HG03025 (cell line): Measurements from ENCODE around the gene FOXS1.
"Not testable (repeated sequence)": the region's sequence is repeated elsewhere in the genome, so short reads cannot be mapped to it uniquely, and the experiment has no call there.

Source experiments
- ATAC-seq: cut with Tn5 transposase; IDR thresholded peaks from one replicate; pipeline ENCODE4 v1.9.1; 2021; ENCODE audit warnings: mild to moderate bottlenecking, moderate library complexity; ENCODE audit not compliant: unreplicated experiment, low FRiP score

The FOXS1 gene

DNA sequence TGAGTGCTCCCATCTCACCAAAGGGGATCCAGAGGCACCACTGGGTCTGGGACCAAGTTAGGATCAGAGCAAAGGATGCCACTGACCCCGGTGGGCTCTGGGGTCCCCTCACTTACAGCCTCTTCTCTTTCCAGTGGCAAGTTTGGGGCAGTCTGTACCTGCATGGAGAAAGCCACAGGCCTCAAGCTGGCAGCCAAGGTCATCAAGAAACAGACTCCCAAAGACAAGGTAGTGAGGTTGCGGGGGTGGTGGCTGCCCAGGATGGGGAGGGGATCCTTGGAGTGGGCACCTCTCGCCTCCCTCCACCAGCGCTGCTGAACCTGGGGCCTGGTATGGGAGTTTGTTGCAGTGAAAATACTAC lies 21.3 kb downstream of the FOXS1 start:
- no peak for ATAC-seq

DNA sequence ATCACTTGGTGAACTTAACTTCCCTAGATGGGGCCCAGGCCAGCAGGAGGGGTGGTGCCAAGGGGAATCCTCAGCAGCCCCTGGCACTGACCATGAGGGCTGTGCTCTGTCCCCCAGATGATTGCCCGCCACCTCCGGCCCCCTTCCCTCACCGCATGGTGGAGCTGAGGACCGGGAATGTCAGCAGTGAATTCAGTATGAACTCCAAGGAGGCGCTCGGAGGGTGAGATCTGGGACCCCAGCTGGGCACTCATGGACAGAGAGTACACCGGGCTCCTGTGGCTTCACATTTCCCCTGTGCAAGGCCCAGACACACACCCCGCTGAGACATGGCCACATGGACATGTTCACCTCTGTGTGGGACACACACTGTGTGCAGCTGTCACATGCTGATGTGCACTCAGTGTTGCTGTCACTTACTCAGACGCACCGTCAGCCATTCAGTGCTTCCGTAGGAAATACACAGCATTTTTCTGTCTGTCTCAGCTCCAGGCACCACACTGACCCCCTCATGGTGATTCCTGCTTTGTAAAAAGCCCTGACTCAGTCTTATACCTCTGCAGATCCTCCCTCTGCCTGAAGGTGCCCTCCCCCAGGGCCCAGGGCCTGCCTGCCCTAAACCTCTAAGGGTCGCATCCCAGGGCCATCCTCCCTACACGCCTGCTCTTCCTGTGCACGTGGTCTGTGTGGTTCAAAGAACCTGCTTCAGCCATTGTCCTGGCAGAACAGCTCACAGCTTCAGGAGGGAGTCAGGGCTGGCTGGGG lies 21.9 kb downstream of the FOXS1 start:
- ATAC-seq, result no peak

DNA sequence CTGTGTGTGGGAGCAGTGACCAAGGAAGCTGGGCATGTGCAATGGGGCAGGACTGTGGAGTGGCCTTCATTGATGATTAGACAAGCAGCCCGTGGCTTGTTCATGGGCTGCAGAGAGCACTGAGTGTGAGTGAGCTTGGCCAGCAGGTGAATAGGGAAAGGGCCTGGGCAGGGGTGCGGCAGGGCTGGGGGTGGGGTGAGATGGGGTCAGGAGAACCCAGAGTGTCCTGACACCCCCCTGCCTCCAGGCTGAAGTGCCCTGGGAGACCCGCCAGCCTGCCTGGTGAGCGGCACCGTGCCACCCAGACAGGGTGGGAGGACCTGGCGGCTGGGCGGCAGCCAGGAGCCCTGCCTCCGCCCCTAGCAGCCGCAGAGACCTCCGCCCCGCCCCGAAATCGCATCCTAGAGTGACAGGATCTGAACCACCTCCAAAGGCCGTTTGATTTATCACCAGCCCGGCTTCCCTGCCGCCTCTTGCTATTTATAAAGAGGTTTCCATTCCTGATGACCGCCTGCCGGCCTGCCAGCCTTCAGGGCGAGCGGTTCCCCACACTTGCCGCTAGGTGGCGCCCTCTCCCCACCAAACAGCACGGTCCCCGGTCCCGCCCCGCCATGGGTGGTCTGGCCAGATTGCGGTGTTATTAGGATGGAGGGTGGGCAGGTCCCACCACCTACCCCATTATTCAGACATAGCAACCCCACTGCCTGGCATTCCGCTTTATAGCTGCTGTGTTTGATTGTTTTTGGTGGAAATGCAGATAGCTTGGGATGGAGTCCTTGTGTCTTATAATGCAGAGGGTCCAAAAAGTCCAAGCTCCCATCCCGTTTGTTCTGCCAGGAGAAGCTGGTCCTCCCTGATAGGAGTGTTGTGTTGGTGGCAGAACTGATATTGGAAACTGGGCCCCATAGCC lies 22.7 kb downstream of the FOXS1 start:
- ATAC-seq, result no peak

DNA sequence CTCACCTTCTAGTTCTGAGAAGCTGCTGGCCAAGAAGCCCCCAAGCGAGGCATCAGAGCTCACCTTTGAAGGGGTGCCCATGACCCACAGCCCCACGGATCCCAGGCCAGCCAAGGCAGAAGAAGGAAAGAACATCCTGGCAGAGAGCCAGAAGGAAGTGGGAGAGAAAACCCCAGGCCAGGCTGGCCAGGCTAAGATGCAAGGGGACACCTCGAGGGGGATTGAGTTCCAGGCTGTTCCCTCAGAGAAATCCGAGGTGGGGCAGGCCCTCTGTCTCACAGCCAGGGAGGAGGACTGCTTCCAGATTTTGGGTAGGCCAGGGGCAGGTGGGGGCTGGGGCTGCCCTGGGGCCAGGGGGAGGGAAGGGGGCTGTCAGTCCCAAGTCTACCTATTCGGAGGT lies 24.0 kb downstream of the FOXS1 start:
- no peak for ATAC-seq

DNA sequence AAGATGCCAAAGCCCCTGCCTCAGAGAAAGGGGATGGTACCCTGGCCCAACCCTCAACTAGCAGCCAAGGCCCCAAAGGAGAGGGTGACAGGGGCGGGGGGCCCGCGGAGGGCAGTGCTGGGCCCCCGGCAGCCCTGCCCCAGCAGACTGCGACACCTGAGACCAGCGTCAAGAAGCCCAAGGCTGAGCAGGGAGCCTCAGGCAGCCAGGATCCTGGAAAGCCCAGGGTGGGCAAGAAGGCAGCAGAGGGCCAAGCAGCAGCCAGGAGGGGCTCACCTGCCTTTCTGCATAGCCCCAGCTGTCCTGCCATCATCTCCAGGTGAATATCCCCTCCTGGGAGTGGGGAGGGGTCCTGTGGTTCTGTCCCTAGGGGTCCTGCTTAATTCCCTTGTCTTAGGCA lies 25.2 kb downstream of the FOXS1 start:
- ATAC-seq, result no peak

DNA sequence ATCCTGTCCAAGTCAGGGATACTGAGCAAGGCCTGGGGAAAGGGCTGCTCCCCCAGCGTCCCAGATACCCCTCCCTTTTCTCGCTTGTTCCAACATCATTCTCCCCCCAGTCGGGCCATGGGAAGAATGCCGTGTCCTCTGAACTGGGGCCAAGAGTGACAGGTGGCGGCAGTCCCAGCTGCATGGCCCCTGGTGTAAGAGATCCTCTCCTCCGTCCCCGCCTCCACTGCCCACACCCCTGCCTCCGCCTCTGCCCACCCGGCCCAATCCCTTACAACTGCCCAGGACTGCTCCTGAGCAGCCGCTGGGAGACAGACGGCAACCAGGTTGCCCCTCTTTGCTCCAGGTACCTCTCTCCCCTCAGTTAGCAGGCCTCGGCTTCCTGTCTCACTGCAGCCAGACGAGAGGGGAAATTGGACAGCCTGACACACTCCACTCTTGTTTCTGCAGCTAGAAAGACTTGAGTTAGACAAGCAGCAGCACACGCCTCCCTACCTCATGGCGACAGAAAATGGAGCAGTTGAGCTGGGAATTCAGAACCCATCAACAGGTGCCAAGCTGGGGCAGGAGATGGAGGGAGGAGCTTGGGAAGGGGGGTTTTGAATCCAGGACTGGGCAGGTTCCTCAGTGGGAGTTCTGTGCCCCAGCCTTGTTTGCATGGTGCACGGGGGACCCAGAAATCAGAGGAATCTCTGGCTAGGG lies 26.2 kb downstream of the FOXS1 start, which contains the start of gene MYLK2:
Gene MYLK2 (plus strand): TSS at position 274 of the 702 bp plus-strand sequence. CDS start 225 bp downstream, at position 499.
- ATAC-seq, result no peak

DNA sequence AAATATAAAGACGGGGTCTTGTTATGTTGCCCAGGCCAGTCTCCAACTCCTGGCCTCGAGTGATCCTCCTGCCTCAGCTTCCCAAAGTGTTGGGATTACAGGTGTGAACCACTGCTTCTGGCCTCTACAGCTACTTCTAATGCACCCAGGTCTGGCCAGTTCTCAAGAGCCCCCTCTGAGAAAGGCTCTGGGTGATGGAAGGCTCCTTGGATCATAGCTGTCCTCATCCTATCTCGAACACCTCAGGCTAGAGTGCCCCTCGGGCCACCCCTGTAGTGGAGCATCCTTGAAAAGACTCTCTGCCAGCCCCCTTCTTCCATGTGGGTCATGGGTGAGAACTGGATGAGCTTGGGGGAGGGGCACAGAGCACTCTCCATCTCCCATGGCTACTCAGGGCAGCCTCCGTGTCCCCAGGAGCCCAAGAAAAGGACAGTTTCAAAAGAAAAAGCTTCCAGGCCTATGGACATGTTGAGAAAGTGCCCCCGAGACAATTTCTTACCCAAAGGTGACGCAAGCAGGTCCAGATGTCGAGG lies 27.0 kb downstream of the FOXS1 start:
- no peak for ATAC-seq

DNA sequence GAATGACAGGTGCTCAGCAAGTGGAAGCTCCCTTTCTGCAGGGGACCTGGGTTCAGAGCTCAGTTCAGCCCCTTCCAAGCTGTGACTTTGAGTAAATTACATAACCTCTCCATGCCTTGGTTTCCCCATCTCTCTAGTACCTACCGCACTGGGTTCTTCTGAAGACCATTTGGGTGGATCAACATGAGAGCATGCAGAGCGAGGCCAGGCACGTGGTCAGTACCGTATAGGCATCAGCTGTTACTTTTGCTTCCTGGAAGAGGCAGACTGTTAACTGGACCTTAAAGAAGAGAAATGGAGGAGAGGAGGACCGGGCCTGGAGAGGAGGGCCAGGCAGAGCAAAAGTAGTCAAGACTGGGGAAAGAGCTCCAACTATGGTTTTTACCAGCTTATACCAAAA lies 27.9 kb downstream of the FOXS1 start:
- no peak for ATAC-seq

DNA sequence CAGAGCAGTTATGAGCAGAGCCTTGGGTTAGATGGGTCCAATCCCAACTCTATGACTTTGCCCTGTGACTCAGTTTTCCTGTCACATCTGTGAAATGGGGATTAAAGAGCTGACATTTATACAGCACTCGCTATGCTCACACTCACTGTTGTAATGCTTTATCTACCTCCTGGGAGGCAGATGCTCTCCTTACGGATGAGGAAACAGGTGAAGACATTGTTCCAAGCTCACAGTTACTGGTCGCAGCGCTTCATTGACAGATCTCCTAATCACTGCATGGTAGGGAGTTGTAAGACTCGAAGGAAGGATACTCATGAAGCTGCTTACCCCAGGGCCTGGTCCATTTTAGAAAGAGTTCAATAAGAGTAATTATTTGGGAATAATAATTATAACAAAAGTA lies 29.2 kb downstream of the FOXS1 start:
- ATAC-seq, result no peak

DNA sequence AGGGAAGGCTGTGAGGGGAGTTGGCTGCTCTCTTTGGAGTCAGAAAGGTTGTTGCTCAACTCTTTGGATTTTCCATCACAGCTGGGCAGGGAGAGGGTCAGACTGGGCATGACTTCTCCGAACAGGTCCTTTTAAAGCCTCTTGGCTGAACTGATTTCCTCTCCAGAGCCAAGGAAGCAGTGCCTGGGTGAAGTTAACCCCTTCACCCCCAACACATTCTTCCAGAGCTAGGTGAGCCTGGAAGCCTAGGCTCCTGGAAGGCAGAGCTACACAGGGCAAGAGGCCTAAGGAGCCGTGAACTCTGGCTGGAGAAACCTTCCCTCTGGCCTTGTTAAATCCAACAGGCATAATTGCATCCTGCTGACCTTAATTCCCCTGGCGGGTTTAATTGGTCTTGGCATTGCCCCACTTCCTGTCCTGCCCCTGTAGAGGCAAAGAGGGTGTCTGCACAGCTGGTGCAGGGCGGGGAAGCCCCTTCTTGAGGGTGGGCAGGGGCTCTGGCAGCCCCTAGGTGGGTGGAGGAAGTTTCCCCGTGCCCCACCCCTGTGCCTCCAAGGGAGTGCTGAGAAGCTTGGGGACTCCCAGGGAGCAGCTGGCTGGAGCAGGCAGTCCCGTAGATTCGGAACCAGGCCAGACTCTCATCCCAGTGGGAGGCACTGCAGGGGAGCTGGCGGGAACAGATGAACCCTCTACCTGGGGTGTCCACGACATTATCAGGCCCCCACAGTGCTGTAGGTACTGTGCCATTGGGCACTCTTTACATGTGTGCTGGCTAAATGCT lies 29.8 kb downstream of the FOXS1 start:
- ATAC-seq, result no peak

DNA sequence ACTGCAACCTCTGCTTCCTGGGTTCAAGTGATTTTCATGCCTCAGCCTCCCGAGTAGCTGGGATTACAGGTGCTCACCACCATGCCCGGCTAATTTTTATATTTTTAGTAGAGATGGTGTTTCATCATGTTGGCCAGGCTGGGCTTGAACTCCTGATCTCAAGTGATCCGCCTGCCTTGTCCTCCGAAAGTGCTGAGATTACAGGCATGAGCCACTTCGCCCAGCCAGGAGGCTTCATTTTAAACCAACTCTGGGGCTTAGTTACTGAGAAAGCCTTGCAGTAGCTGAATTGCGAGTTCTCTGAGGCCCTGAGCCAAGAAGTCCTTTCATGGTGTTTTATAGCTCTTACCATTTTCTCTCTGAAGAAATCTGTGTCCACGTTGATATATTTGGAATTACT lies 31.3 kb downstream of the FOXS1 start:
- not testable (repeated sequence) for ATAC-seq

DNA sequence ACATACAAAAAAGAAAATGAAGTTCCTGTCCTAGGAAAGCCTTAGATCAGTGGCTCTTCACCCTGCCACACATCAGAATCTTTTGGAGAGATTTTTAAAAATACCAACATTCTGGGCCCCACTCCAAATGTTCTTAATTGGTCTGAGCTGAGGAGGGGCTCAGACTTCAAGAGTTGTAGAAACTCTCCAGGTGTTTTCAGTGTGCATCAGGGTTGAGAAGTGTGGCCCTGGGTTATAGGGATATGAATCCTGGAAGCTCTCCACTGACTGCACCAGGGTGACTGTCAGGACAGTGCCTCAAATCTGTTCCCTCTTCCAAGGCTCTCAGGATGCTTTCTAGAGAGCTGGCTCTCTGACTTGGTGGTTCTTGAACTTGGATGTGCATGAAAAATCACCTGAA lies 31.8 kb downstream of the FOXS1 start:
- no peak for ATAC-seq

DNA sequence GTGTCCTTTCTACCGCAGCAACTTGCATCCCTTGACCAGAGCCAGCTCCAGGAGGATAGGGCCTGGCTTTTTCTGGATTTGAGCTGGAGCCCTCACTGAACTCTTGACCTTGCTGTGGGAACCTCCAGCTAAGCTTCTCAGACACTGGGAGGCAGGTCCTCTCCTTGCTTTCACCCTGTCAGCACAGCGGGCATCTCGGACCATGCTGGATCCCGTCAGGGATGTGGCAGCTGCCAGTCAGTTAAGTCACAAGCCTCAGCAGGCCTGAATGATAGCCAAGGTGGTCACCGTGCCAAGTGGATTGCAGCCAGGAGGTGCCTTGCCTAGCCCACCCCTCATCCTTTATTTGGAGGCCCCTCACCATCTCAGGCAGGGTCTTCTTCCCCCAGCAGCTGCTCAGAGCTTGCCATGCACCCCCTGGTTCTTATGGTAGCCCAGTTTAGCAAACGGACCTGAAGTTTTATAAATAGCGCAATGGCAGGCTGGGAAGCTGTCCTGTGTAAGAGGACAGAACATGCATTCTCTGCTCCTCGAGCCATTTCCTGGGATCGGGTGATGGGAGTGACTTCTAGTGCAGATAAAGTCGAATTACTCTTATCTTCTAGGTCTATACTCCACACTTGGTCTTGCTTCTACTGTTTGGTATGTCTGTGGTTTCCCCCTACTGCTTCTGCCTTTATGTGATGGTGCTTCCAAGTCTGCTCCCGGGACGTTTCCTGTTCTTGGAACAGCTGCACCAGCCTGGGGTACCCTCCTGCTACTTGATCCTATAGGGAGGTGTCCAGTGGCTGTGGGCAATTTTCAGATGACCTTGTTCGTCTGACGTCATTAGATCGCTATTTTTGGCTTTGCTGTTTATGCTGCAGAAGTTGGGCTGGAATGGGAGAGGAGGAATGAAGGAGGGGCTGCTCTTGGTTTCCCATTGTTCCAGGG lies 33.3 kb downstream of the FOXS1 start:
- ATAC-seq, result no peak

DNA sequence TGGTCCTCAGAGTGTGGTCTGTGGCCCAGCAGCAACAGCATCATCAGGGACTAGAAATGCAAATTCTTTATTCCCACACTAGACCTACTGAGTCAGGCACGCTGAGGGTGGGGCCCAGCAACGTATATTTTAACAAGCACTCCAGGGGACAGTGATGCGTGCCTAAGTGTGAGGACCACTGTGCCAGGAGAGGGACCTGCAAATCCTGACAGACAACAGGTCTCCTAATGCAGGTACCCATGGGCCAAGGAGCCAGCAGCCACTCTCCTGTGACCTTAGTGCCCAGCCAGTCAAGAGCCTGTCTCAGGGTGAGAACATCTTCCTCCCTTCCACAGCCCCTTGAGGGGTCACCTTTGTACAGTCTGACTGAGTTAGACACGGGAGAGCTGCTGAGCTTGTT lies 34.2 kb downstream of the FOXS1 start:
- no peak for ATAC-seq

DNA sequence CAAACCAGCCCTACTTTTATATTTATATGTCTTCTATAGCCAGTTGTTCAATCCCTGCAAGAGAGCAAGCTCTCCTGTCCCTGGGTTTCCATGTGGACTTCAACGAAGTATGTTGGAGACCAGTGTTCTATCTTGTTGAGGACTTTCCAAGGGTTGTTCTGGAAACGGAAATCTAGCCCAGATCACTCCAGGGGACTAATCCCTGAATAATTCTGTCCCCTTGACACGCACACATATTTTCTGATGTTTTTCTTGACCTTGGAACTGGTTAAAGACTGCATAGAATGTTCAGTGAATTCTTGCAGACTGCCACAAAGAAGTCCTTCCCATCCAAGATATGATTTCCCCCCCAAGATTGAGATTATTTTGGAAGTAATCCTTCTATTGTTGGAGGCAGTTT lies 35.7 kb downstream of the FOXS1 start:
- ATAC-seq, result no peak

DNA sequence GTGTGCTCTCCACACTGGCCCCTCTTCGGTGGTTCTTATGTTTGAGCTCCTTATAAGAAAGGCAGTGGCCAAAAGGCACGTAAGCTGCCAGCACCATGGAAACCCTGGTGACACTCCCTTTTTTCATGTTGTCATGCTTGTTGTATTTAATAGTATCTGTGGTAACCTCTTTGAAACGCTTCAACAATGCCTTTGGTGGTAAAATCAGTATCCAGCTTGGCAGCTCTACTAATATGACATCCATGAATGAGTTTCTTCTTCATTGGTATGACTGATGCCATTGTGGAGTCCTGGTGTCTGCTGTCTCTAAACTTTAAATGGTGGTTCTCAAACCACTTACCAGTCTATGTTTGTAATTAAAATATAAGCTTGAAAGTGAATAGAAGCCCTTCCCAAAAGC lies 36.9 kb downstream of the FOXS1 start:
- ATAC-seq, result no peak

DNA sequence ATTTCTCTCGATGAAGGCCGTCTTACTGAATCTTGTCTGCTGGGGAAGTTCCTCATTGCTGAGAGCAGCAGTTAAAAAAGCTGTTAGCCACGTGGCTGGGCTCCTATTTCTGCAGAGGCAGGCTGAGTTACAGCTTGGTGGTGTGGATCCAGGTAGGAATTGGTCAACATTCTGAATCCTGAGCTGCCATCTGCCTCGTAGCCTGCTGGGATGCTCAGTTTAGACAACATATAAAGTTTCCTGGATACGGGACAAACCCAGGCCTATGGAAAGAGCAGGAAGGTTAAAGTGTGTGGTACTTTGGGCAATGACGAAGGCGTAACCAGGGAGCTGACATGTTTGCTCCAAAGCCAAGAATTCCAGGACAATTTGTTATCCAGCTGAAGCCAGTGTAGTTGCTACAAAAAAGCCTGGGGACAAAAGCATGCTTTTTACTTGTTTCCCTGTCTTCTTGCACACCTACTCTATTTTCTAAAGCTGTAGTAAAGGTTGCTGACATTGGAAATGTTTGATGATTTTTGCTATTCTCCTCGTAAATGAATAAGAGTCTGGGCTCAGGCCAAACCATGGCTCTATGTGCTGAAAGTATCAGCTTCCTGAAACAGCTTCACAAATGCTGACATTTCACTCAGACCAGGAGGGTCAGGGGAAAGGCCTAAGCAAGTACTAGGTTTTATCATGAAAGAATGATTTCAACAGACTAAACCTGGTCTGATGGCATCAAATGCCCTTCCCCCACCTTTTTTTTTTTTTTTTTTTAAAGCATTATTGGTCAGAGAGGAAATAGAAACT lies 38.6 kb downstream of the FOXS1 start:
- no peak for ATAC-seq

DNA sequence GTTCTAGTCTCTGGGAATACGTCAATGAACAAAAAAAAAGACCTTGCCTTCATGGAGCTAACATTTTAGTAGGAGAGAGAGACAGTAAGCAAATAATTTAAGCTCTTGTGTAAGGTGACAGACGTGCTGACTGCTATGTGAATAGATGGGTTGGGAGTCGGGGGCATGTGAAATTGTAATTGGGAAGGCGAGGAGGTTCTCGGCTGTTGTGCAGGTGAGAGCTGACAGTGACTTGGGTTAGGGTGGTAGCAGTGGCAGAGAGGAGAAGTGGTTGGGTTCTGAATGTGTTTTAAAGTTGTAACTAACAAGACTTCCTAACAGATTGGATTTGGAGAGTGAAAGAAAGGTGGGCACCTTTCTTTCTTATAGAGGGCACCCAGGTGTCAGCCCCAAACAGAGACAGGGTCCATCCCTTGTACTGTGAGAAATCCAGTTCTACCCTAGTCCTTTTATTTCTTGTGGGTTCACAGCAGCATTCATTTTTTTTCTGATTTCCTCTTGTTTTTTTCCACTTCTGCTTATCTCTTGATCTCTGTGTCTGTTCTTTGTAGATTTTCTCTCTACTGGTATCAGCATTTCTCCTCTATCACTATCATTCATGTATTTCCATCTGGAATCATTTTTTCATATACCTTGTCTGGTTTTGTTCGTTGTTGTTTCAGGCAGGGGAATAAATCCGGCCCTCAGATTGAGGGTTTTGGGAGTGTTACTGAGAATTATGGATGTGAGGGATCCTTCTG lies 41.7 kb downstream of the FOXS1 start:
- no peak for ATAC-seq
